Adipose tissue (tissue), 3 donors: Measurements from ENCODE around the gene CENPM. TPM values are rescaled to one million over a fixed set of nuclear protein-coding genes. Genes with fewer than 3 reads are reported as not detected.

Experiments used
- polyA plus RNA-seq, 3 donors: library from polyadenylated mRNA; stranded (reverse); fragments of 200-250 nt; gene quantifications; one replicate each; pipeline ENCODE4 v1.2.3, GENCODE V29; 2013
- donor health status: healthy with polysubstance abuse.
- donor health status: Bipolar disorder and iron deficiency.
- donor health status: healthy.

The CENPM gene
- polyA plus RNA-seq, 3 donors, result 0.74 to 3.1 (median 1.1) TPM

Other genes with a start within 250 kb of the CENPM start
- gene MEI1, start 247.6 kb downstream of the CENPM start, polyA plus RNA-seq, result 1 to 10 TPM in 1 of 3 donors, under 1 TPM in 2; 0.34 to 1.6 (median 0.86) TPM
- gene CCDC134, start 146.5 kb downstream of the CENPM start, polyA plus RNA-seq, result 1 to 10 TPM in 2 of 3 donors, under 1 TPM in 1; 0.79 to 2.9 (median 1.8) TPM
- 10 to 100 TPM; 20.8 to 40.6 (median 35.8) TPM for gene SREBF2, start 114.0 kb downstream of the CENPM start, polyA plus RNA-seq
- not detected for gene SHISA8, start 32.1 kb downstream of the CENPM start, polyA plus RNA-seq
- gene TNFRSF13C, start 20.3 kb downstream of the CENPM start, polyA plus RNA-seq, result under 1 TPM in 2 of 3 donors, not detected in 1; 0.19 to 0.38 TPM
- gene SEPTIN3, start 22.3 kb upstream of the CENPM start, polyA plus RNA-seq, result under 1 TPM; 0.09 to 0.79 (median 0.70) TPM
- gene WBP2NL, start 51.6 kb upstream of the CENPM start, polyA plus RNA-seq, result 1 to 10 TPM in 1 of 3 donors, under 1 TPM in 2; 0.18 to 1.1 (median 0.45) TPM
- gene NAGA, start 123.7 kb upstream of the CENPM start, polyA plus RNA-seq, result 10 to 100 TPM in 1 of 3 donors, 1 to 10 TPM in 2; 6.6 to 17.6 (median 7.6) TPM
- gene PHETA2, start 127.1 kb upstream of the CENPM start, polyA plus RNA-seq, result 10 to 100 TPM in 2 of 3 donors, 1 to 10 TPM in 1; 7.9 to 14.5 (median 11.8) TPM
- 100 to 1,000 TPM in 1 of 3 donors, 10 to 100 TPM in 2; 53.3 to 129 (median 86.4) TPM for gene SMDT1, start 132.5 kb upstream of the CENPM start, polyA plus RNA-seq
- 10 to 100 TPM; 51.6 to 94.7 (median 94.1) TPM for gene NDUFA6, start 143.6 kb upstream of the CENPM start, polyA plus RNA-seq
- gene CYP2D6, start 183.7 kb upstream of the CENPM start, polyA plus RNA-seq, result 1 to 10 TPM in 2 of 3 donors, under 1 TPM in 1; 0.85 to 1.2 (median 1.1) TPM